ENCODE measurements around the gene MCCC2.

- TF ChIP-seq PKNOX1 (IDR thresholded peaks at IDR 0.05) (no peak), FOXM1 (IDR thresholded peaks at IDR 0.05; ENCODE audit: borderline replicate concordance) (no peak), SP1 (IDR thresholded peaks at IDR 0.05) (no peak), FOXK2 (IDR thresholded peaks at IDR 0.05) (no peak), L3MBTL2 (conservative IDR thresholded peaks at IDR 0.05) (no peak), HDGF (IDR thresholded peaks at IDR 0.05; ENCODE audit: borderline replicate concordance) (no peak), SUZ12 (IDR thresholded peaks at IDR 0.05) (no peak), ARNT (IDR thresholded peaks at IDR 0.05) (no peak), FOXA1 (IDR thresholded peaks at IDR 0.05) (no peak)
These were observed 34.6 kb downstream of the MCCC2 start for GRCh38 chr5:71621741-71622140.
